Activated T-cell treated with anti-CD3 and anti-CD28 coated beads for 4 hours (primary cell): ENCODE results near the gene FAM110C.
A peak's percentile ranks its signal among the peaks of the same experiment; 100 is the strongest.
"Not testable (repeated sequence)": the region's sequence is repeated elsewhere in the genome, so short reads cannot be mapped to it uniquely, and the experiment has no call there.

Experiments used
- DNase-seq: peaks from one replicate; pipeline ENCODE4 v3.0.0-alpha.2; 2020

Gene FAM110C

GRCh38 chr2:46471-47345, at the start of gene FAM110C:
FAM110C (minus strand) TSS chr2:46505; CDS start chr2:46385, 120 bp downstream.
- DNase-seq, result peak; percentile 28

- DNase-seq, result no peak
These were observed 46.0 kb upstream of the FAM110C start for GRCh38 chr2:92326-92725.

- no peak for DNase-seq
These were observed 44.5 kb upstream of the FAM110C start for GRCh38 chr2:90645-91312.

- no peak for DNase-seq
These were observed 39.5 kb upstream of the FAM110C start for GRCh38 chr2:85761-86160.

- no peak for DNase-seq
These were observed 37.8 kb upstream of the FAM110C start for GRCh38 chr2:84121-84520.

GRCh38 chr2:80971-81736, 34.8 kb upstream of the FAM110C start:
- no peak for DNase-seq

GRCh38 chr2:80378-80777, 34.1 kb upstream of the FAM110C start:
- DNase-seq, result no peak

GRCh38 chr2:71309-72035, 25.2 kb upstream of the FAM110C start:
- DNase-seq, result no peak

GRCh38 chr2:69366-70344, 23.4 kb upstream of the FAM110C start:
- DNase-seq, result no peak

GRCh38 chr2:68637-69036, 22.3 kb upstream of the FAM110C start:
- DNase-seq, result not testable (repeated sequence)

GRCh38 chr2:66853-67252, 20.5 kb upstream of the FAM110C start:
- no peak for DNase-seq

GRCh38 chr2:65121-65520, 18.8 kb upstream of the FAM110C start:
- no peak for DNase-seq

- DNase-seq, result no peak
These were observed 9.5 kb upstream of the FAM110C start for GRCh38 chr2:55587-56448.

GRCh38 chr2:51613-52012, 5.3 kb upstream of the FAM110C start:
- DNase-seq, result no peak

- no peak for DNase-seq
These were observed 1.4 kb upstream of the FAM110C start for GRCh38 chr2:47737-48136.

GRCh38 chr2:47346-47725, 1.0 kb upstream of the FAM110C start:
- DNase-seq, result no peak

- no peak for DNase-seq
These were observed 204 bp downstream of the FAM110C start for GRCh38 chr2:46131-46470.

- no peak for DNase-seq
These were observed 769 bp downstream of the FAM110C start for GRCh38 chr2:45342-46130.

GRCh38 chr2:44748-45341, 1.5 kb downstream of the FAM110C start:
- DNase-seq, result no peak

- DNase-seq, result no peak
These were observed 3.5 kb downstream of the FAM110C start for GRCh38 chr2:42788-43187.
